CD4-positive, alpha-beta T cell (primary cell): ENCODE results near the gene CDH4. TPM values are rescaled to one million over a fixed set of nuclear protein-coding genes. Genes with fewer than 3 reads are reported as not detected.

ENCODE experiments used
- ATAC-seq: fragments of 200-7000 bp; cut with Tn5 transposase; one replicate; pipeline ENCODE4 v1.10.0; 2022; ENCODE audit warnings: mild to moderate bottlenecking; ENCODE audit not compliant: poor library complexity
- CTCF ChIA-PET: fragments of 350-600 bp; sonication (Branson Sonifier 250); formaldehyde crosslinking; loops from one replicate; lab custom pipeline; 2021; ENCODE audit warnings: antibody characterized with exemption, inconsistent platforms; lab: Charles Lee
- POLR2A ChIA-PET: fragments of 350-600 bp; sonication (Branson Sonifier 250); formaldehyde crosslinking; loops from one replicate; lab custom pipeline; 2021; ENCODE audit warnings: antibody characterized with exemption, inconsistent platforms; lab: Charles Lee
- DNase-seq, 14 experiments: peaks; one replicate each; pipeline ENCODE4 v3.0.0-alpha.2; 2013 to 2020; ENCODE audit warnings: mixed read lengths in 2 of 14
- H3K27ac ChIP-seq, 2 donors: one replicate each; pipeline versions ENCODE4 v1.5.1 to v1.7.0; 2013; ENCODE audit warnings: low read length in 2 of 2, low read depth in 1 of 2, mild to moderate bottlenecking in 1 of 2
- H3K27me3 ChIP-seq, 2 experiments: 1 replicate in 1 of 2; 2 replicates in 1 of 2; pipeline versions ENCODE4 v1.6.1 to v1.7.0; 2013; ENCODE audit warnings: low read length in 2 of 2, control low read depth in 1 of 2, mild to moderate bottlenecking in 1 of 2, moderate library complexity in 1 of 2; ENCODE audit not compliant: insufficient read depth in 2 of 2, control insufficient read depth in 1 of 2
- H3K36me3 ChIP-seq: one replicate; pipeline ENCODE4 v1.6.1; 2013; ENCODE audit warnings: low read length, control low read depth; ENCODE audit not compliant: insufficient read depth
- H3K4me1 ChIP-seq: one replicate; pipeline ENCODE4 v1.6.1; 2013; ENCODE audit warnings: low read length, control low read depth; ENCODE audit not compliant: insufficient read depth
- H3K4me3 ChIP-seq: one replicate; pipeline ENCODE4 v1.5.1; 2013; ENCODE audit warnings: mild to moderate bottlenecking, low read length, moderate library complexity
- H3K9me3 ChIP-seq, 2 experiments: 1 replicate in 1 of 2; 2 replicates in 1 of 2; pipeline versions ENCODE4 v1.6.1 to v1.7.0; 2013; ENCODE audit warnings: low read length in 2 of 2, mild to moderate bottlenecking in 2 of 2, control low read depth in 1 of 2, moderate library complexity in 1 of 2; ENCODE audit not compliant: control insufficient read depth in 1 of 2, insufficient read depth in 1 of 2
- H3K27ac Mint-ChIP-seq: one replicate; pipeline ENCODE4 v1.8.0; 2020; ENCODE audit warnings: mixed read lengths
- H3K27me3 Mint-ChIP-seq: one replicate; pipeline ENCODE4 v1.8.0; 2021; ENCODE audit warnings: mixed read lengths
- H3K36me3 Mint-ChIP-seq: one replicate; pipeline ENCODE4 v1.8.0; 2021; ENCODE audit warnings: low read depth, mixed read lengths
- H3K4me1 Mint-ChIP-seq: one replicate; pipeline ENCODE4 v1.8.0; 2021; ENCODE audit warnings: low read depth, mixed read lengths
- H3K4me3 Mint-ChIP-seq: one replicate; pipeline ENCODE4 v1.8.0; 2020; ENCODE audit warnings: mild to moderate bottlenecking, mixed read lengths
- H3K9me3 Mint-ChIP-seq: one replicate; pipeline ENCODE4 v1.8.0; 2020; ENCODE audit warnings: mixed read lengths
- intact Hi-C, 2 experiments: fragments of 100-400 bp; cut with DNase I in 1 of 2; cut with micrococcal nuclease in 1 of 2; formaldehyde crosslinking; loops; one replicate each; pipeline versions ENCODE4 v1.15.1 to v1.9.0; 2023 to 2025; cut with DNase I, micrococcal nuclease
- total RNA-seq, 174 experiments: library from RNA in 2 of 174; stranded (reverse) in 2 of 174; gene quantifications; one replicate each; pipeline ENCODE4 v1.2.3 and lab custom pipeline; 2021 to 2026
- TF ChIP-seq, protein P1 (sequence below): fragments of 200-600 bp; IDR thresholded peaks from one replicate; pipeline ENCODE4 v1.8.0; 2022; ENCODE audit warnings: antibody characterized with exemption, mild to moderate bottlenecking

The CDH4 gene
- total RNA-seq, 2 experiments from 2014 or later: 0.11 TPM

DNA sequence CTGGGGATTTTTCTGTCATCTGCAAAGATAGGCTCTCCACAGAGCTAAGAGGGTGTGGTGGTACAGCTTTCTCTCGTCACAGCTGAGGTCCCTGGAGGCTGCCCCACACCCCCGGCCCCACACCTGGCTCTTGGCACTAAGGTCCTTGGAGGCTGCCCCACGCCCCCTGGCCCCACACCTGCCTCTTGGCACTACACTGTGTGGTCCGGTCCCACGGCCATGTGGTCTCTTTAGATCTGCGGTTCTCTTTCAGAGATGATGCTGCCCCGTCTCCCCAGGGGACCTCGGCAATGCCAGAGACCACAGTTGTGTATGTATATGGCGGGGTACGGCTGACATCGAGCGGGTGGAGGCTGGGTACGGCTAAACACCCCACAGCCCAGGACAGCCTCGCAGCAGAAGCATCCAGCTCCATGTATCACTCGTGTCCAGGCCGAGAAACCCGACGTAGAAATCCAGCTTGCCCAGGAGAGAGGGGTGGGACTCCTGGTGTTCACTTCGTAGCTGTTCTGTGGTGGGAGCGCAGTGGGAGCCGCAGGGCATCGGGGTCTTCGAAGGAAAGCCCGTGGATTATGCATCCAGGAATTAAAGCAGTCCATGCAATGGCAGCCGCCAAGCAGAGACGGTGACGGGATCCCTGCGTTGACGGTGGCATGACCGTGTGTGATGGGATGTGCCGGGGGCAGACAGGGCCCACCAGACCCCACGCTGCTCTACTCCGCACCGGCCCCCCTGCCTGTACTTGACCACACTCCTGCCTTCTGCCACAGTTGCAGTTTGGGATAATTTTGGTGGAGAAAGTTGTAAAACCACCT is 292.1 kb downstream of the CDH4 start:
- H3K27me3 ChIP-seq: no peaks in the 10 kb centered on the region
- Mint-ChIP-seq H3K27ac (no peak overlapping the region), H3K36me3 (no peaks in the 10 kb centered on the region), H3K4me1 (no peaks in the 10 kb centered on the region), H3K4me3 (no peak overlapping the region), H3K27me3 (peaks cover 5% of the 10 kb centered on the region), H3K9me3 (no peaks in the 10 kb centered on the region)
- TF ChIP-seq, protein P1, sequence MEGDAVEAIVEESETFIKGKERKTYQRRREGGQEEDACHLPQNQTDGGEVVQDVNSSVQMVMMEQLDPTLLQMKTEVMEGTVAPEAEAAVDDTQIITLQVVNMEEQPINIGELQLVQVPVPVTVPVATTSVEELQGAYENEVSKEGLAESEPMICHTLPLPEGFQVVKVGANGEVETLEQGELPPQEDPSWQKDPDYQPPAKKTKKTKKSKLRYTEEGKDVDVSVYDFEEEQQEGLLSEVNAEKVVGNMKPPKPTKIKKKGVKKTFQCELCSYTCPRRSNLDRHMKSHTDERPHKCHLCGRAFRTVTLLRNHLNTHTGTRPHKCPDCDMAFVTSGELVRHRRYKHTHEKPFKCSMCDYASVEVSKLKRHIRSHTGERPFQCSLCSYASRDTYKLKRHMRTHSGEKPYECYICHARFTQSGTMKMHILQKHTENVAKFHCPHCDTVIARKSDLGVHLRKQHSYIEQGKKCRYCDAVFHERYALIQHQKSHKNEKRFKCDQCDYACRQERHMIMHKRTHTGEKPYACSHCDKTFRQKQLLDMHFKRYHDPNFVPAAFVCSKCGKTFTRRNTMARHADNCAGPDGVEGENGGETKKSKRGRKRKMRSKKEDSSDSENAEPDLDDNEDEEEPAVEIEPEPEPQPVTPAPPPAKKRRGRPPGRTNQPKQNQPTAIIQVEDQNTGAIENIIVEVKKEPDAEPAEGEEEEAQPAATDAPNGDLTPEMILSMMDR: no peak
- intact Hi-C loops: no loop called here
- H3K4me1 ChIP-seq: no peaks in the 10 kb centered on the region
- no peak overlapping the region for H3K4me3 ChIP-seq
- ChIA-PET POLR2A (no interaction called here), CTCF (no interaction called here)
- ATAC-seq (no peak), DNase-seq (no peak)
- H3K9me3 ChIP-seq: peaks cover 0 to 29% of the 10 kb centered on the region in 2 experiments
- no peak overlapping the region for H3K27ac ChIP-seq
- no peaks in the 10 kb centered on the region for H3K36me3 ChIP-seq

DNA sequence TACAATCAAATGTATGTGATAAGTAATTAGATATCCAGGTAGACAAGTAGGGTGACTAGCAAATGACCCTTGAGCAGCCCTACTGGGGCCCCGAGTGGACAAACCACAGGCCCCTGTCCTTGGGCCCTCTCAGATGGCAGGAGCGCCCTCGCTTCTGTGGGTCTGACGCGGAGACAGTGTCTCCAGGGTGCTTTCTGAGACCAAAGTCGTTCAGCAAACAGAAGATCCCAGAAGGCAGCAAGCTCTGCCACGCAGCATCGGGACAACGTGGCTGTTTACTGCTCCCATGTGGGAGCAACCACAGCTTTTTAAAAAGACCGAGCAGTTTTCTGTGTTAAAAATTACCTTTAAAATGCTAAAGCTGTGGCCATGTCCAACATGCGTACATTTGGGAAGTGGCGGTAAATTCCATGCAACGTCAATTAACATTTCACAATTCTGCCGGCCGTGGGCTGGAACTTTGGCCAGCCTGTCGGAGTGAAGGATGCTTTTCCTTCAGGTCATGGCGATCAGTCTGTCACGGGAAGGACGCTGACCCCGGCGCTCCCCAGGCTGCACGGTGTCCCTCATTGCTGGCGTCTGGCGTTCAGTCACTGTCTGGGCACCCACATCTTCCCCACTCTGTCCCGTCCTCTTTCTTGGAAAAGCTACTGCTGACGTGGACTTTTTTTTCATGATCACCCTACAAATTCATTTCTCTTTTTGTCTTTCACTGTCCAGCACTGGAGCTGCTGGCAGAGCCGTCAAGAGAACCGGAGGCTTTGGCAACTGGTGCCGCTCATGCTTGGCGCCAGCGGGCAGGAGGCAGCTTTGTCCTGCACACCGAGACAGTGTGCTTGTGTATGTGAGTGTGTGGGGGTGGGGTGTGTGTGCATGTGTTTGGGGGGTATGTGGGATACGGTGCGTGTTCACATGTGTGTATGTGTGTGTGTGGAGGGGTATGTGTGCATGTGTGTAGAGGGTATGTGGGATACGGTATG is 293.1 kb downstream of the CDH4 start:
- H3K9me3 Mint-ChIP-seq: no peaks in the 10 kb centered on the region
- no peaks in the 10 kb centered on the region for H3K36me3 Mint-ChIP-seq
- no peak for DNase-seq
- H3K27me3 ChIP-seq: no peaks in the 10 kb centered on the region
- no peak overlapping the region for H3K4me3 ChIP-seq
- CTCF ChIA-PET: no interaction called here
- intact Hi-C loops: no loop called here
- H3K4me1 Mint-ChIP-seq: no peaks in the 10 kb centered on the region
- H3K27ac ChIP-seq: no peak overlapping the region
- no peaks in the 10 kb centered on the region for H3K36me3 ChIP-seq
- H3K4me1 ChIP-seq: no peaks in the 10 kb centered on the region
- H3K9me3 ChIP-seq: peaks cover 0 to 30% of the 10 kb centered on the region in 2 experiments
- peaks cover 5% of the 10 kb centered on the region for H3K27me3 Mint-ChIP-seq
- no peak overlapping the region for H3K4me3 Mint-ChIP-seq
- POLR2A ChIA-PET: no interaction called here
- H3K27ac Mint-ChIP-seq: no peak overlapping the region
- TF ChIP-seq, protein P1: no peak
- ATAC-seq: no peak

DNA sequence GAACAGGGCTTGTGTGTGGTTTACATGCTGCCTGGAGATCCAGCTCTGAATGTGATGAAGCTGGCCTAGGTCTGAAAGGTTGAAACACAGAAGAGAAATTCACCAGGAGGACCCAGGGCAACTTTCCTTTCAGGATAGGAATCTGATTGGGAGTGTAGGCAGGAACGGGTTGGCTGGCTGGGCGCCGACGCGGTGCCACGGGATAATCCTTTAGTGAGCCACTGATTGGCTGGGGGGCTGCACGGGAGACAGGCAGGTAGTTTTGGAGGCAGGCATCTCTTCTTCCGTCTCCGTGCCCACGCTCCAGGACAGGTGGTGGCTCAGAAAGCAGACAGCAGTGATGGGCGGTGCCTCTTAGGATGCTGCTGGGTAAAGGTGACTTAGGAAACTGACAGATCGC is 294.6 kb downstream of the CDH4 start:
- Mint-ChIP-seq H3K27ac (no peak overlapping the region), H3K27me3 (peaks cover 5% of the 10 kb centered on the region), H3K4me1 (no peaks in the 10 kb centered on the region), H3K9me3 (no peaks in the 10 kb centered on the region), H3K36me3 (no peaks in the 10 kb centered on the region), H3K4me3 (no peak overlapping the region)
- ChIA-PET CTCF (no interaction called here), POLR2A (no interaction called here)
- intact Hi-C loops: no loop called here
- Histone ChIP-seq H3K27me3 (no peaks in the 10 kb centered on the region), H3K36me3 (no peaks in the 10 kb centered on the region), H3K27ac (no peak overlapping the region), H3K9me3 (peaks cover 5 to 36% of the 10 kb centered on the region in 2 experiments), H3K4me3 (no peak overlapping the region), H3K4me1 (no peaks in the 10 kb centered on the region)
- no peak for ATAC-seq
- DNase-seq: no peak
- TF ChIP-seq, protein P1: no peak
